Measurements from ENCODE around the gene SLC6A6.
"Not testable (repeated sequence)": the region's sequence is repeated elsewhere in the genome, so short reads cannot be mapped to it uniquely, and the experiment has no call there.

SLC6A6 gene

DNA sequence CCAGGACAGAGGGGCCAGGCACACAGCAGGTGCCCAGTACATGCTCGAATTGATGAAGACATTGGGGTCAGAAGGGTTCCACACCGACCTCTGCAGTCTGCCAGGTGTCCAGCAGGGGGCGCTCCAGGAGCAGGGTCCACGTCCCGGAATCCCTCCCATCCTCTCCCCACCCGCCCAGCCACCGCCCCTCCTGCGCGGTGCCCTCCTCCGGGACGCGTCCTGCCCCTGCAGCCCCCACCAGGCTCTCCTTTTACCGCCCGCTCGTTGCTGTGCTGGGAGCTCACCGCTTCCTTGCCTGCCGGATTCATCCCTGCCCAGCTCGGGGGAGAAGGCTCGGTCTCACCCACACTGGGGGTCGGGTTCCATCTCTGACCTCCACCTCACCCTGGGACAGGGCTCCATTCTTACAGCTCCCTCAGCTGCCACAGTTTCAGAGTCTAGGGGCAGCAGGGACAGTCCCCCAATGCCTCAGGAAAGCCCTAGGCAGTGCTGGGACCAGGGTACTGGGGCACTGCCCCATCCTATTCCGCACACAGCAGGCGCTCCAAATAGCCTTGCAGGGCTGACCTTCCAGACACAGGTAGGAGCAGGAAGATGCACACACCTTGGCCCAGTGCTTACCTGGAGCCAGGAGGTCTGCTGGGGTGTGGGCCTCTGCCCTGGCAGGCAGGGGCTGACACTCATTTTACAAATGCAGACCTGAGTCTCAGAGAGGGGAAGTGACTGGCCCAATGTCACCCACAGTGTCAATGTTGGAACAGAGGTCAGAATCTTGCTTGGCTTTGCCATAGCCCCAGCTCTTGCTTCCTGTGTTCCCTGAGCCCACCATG lies 106.8 kb downstream of the SLC6A6 start:
- DNase-seq, result peak; percentile 32

DNA sequence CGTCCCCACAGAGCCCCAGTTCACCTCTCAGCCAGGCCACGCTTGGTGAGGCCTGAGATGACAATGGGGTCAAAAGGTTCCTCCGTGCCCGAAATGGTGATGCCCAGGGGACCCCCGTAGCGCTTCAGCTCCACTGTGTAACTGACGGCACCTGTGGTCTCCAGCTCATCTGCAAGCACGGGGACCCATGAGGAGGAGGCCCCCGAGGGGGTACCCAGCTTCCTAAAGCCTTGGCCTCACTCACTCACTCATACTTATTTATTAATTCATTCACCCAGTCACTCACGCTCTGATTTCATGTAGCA lies 107.3 kb downstream of the SLC6A6 start:
- no peak for DNase-seq

- no peak for DNase-seq
Observed at GRCh38 chr3:14510838-14511622, 108.6 kb downstream of the SLC6A6 start.

- no peak for DNase-seq
Observed at GRCh38 chr3:14511623-14512280, 109.3 kb downstream of the SLC6A6 start.

DNA sequence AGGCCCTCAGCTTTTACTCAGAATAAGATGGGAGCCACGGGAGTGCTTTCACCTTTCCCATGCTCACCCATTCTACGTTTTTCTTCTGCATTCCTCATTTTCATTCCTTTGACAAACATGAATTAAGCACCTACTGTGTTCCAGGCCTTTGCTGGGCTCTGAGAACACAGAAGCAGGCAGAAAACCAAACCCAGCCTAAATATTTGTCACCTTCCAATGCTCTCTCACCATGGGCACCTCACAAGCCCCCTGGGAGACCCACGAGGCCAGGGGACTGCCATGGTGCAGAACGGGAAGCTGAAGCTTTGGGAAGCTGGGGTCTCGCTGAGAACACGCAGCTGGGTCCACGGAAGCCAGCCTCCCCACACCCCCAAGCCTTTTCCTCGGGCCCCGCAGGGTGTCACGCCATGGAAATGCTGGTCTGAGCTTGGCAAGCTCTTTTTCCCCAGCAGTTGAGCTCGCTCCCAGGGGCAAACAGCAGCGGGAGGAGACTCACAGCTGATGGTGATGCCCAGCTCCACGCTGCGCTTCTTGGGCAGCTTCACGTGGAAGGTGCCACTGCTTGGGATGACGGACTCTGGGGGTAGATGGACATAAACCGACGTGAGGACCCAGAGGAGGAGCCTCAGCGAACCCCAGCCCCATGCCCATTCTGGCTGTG lies 110.0 kb downstream of the SLC6A6 start:
- DNase-seq, result no peak

- no peak for DNase-seq
Observed at GRCh38 chr3:14512942-14513327, 110.5 kb downstream of the SLC6A6 start.

GRCh38 chr3:14513566-14514322 lies 111.3 kb downstream of the SLC6A6 start:
- no peak for DNase-seq

DNA sequence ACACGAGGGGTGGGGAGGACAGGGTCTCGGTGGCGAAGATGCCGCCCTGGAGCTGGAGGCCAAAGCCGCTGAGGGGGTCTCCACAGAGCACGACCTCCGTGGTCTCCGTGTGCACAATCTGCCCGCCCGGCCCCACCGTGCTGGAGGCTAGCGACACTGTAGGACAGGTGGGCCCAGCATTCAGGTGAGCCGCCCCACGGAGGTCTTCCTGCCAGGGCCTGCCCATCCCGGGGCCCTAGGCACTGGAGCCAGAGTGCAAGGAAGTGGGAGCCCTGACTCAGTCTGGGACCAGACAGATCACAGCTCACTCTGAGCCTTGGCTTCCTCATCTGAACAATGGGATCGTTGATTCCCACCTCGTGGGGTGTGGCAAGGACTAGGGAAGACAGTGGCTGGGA lies 111.9 kb downstream of the SLC6A6 start:
- no peak for DNase-seq

GRCh38 chr3:14515526-14515925 lies 113.1 kb downstream of the SLC6A6 start:
- not testable (repeated sequence) for DNase-seq

DNA sequence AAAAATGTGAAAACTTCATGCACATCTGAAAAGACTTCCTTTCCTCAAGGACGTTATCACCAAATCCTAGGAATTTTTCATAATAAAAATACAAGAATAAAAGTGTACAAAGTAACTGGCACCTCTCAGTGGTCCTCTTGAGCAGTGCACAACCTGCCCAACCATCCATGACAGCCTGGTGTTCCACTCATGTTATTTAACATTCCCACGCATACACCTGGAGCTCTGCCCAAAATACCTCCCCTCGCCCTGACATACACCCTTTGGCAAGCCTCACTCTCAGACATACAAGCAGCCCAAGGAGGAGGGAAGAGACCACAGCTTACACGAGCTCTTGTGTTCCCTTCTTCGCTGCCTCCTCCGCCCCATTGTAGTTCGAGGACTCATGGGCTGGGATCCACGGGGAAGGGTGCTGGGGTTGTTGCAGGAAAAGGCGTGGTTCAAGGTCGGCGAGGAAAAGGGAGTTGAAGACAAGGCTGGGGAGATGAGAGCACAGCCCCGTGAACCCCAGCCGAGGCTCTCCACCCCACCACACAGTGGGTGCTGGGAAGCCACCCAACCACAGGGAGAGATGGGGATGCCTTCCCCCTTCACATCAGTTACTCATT lies 114.4 kb downstream of the SLC6A6 start:
- no peak for DNase-seq

- no peak for DNase-seq
Observed at GRCh38 chr3:14517601-14518431, 115.4 kb downstream of the SLC6A6 start.

GRCh38 chr3:14518432-14518802 lies 116.0 kb downstream of the SLC6A6 start:
- no peak for DNase-seq

GRCh38 chr3:14518893-14519292 lies 116.5 kb downstream of the SLC6A6 start:
- no peak for DNase-seq

GRCh38 chr3:14519406-14519805 lies 117.0 kb downstream of the SLC6A6 start:
- no peak for DNase-seq

DNA sequence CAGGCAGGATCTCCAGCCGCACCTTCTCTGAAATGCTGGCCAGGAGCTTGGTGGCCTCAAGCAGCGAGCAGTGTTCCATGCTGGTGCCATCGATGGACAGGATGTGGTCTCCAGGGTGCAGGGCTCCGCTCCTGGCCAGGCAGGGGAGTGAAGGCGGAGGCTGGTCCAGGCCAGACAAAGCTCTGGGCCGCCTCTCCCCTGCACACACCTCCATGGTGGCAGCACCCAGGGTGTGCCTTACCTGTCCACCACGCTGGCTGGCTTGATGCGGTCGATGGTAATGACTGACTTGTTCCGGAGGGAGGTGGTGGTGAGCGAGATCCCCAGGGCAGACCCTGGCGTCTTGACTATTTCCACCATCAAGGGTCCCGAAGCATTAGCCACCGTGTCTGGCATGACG lies 117.7 kb downstream of the SLC6A6 start:
- no peak for DNase-seq

- no peak for DNase-seq
Observed at GRCh38 chr3:14520967-14521366, 118.6 kb downstream of the SLC6A6 start.

GRCh38 chr3:14521611-14522010 lies 119.2 kb downstream of the SLC6A6 start:
- no peak for DNase-seq

DNA sequence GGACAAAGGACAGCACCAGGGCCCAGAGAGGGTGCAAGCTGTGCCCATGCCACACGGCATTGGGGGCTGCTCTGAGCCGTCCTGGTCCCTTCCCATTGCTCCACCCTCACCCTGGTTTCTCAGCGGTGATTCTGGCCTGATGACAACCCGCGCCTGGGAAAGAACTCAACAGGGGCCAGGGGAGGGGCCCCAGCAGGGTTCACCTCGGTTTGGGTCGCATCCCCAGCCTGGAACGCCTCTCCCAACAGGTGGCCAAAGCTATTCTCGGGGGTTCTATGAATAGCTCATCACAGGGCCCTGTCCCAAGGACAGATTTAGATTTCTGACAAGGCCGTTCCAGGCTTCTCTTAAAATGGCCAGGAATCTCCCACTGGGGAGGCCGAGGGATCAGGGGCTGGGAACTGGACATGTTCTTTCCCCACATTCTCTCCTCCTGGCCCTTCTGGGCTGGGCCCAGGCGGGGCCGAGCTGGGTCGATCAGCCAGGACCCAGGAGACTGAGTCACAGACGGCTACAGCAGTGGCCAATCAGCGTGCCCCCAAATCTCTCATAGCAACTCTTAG lies 119.8 kb downstream of the SLC6A6 start:
- no peak for DNase-seq

- no peak for DNase-seq
Observed at GRCh38 chr3:14522768-14523167, 120.4 kb downstream of the SLC6A6 start.

DNA sequence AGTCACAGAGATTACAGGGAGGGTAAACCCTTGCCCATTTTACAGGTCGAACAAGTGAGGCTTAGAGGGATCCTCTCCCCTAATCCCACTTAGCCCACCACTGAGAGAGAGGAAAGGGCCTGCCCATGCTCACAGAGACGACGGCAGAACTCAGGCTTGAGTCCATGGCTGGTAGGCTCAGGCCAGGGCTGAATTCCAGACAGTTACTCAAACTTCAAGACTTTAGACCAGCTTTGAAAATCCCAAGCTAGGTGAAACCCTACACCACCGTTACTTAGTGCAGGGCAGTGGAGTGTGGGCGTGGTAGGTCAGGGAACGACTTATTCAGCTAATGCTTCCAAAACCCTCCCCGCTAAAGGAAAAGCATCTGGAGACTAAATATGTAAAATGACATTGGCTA lies 121.4 kb downstream of the SLC6A6 start:
- DNase-seq, result no peak

DNA sequence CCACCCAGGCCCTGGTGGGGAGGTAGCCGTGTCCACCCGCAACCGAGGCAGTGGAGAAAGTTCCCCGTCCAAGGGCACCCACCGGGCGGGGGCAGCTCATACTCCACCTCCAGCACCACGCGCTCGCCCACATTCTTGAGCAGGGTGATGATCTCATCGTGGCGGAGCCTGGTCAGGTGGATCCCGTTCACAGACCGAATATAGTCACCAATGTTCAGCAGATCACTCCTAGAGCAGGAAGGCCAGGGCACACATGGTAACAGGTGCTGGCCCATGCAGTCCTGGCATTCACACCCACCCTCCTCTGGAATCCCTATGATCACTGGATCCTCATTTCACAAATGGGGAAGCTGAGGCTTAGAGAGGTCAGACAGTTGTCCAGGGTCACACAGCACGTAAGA lies 121.9 kb downstream of the SLC6A6 start:
- DNase-seq, result no peak

Data from fibroblast of skin of abdomen (primary cell).